Endothelial cell of umbilical vein (primary cell): ENCODE data around the gene PGF. TPM values are rescaled to one million over a fixed set of nuclear protein-coding genes. Genes with fewer than 3 reads are reported as not detected.
A peak's percentile ranks its signal among the peaks of the same experiment; 100 is the strongest.

Experiments used
- BruUV-seq: library from RNA; stranded (reverse); fragments of 400-500 nt; replicated peaks from 2 replicates; lab custom pipeline; 2021; lab: Mats Ljungman, UMichigan
- CTCF ChIA-PET: fragments of 300-600, 350-600 bp; sonication (Branson Sonifier 250); formaldehyde crosslinking; loops from one replicate; lab custom pipeline; 2021; ENCODE audit warnings: antibody characterized with exemption, inconsistent platforms; lab: Charles Lee
- POLR2A ChIA-PET: fragments of 300-600, 350-600 bp; sonication (Branson Sonifier 250); formaldehyde crosslinking; loops from one replicate; lab custom pipeline; 2021; ENCODE audit warnings: antibody characterized with exemption, inconsistent platforms; lab: Charles Lee
- DNase-seq: peaks from one replicate; pipeline ENCODE4 v3.0.0-alpha.2; 2011; ENCODE audit warnings: low read depth, low spot score
- FAIRE-seq: peaks from 2 replicates; lab custom pipeline; 2011; peaks lifted over from hg19 to GRCh38; lab: Jason Lieb, UNC
- H2AFZ ChIP-seq: 2 replicates; pipeline ENCODE4 v1.6.0; 2012; ENCODE audit warnings: low read depth, low read length, control low read depth, inconsistent platforms
- H3K27ac ChIP-seq: 2 replicates; pipeline ENCODE4 v1.5.1; 2011; ENCODE audit warnings: low read depth, mild to moderate bottlenecking, control low read depth, low read length, moderate library complexity; ENCODE audit not compliant: insufficient read depth
- H3K27me3 ChIP-seq, 2 experiments: 2 replicates each; pipeline versions ENCODE4 v1.6.0 to v1.6.1; 2011; ENCODE audit warnings: low read length in 2 of 2, mixed read lengths in 1 of 2; ENCODE audit not compliant: control insufficient read depth in 2 of 2, insufficient read depth in 2 of 2
- H3K36me3 ChIP-seq, 2 experiments: 2 replicates in 1 of 2; 3 replicates in 1 of 2; pipeline ENCODE4 v1.5.1; 2011; ENCODE audit warnings: low read length in 2 of 2, mild to moderate bottlenecking in 1 of 2, moderate library complexity in 1 of 2; ENCODE audit not compliant: control insufficient read depth in 2 of 2, insufficient read depth in 2 of 2; ENCODE audit errors: extremely low read depth in 1 of 2
- H3K4me1 ChIP-seq: 3 replicates; pipeline ENCODE4 v1.5.1; 2011; ENCODE audit warnings: mild to moderate bottlenecking, low read length; ENCODE audit not compliant: control insufficient read depth, insufficient read depth; ENCODE audit errors: extremely low read depth
- H3K4me2 ChIP-seq: 2 replicates; pipeline ENCODE4 v1.6.1; 2011; ENCODE audit warnings: low read length, control low read depth, mixed read lengths; ENCODE audit not compliant: insufficient read depth
- H3K4me3 ChIP-seq, 3 experiments: fragments of 200-600 bp in 1 of 3; sonication (generic), shearing (Covaris generic) in 1 of 3; replicated peaks in 1 of 3; 2 replicates each; pipeline ENCODE4 v1.5.1; 2011 to 2016; ENCODE audit warnings: control low read depth in 3 of 3, low read length in 3 of 3, mild to moderate bottlenecking in 2 of 3, inconsistent platforms in 1 of 3, low read depth in 1 of 3, moderate library complexity in 1 of 3; ENCODE audit not compliant: insufficient read depth in 1 of 3
- H3K79me2 ChIP-seq: 2 replicates; pipeline ENCODE4 v1.6.0; 2012; ENCODE audit warnings: low read length, inconsistent platforms; ENCODE audit not compliant: control insufficient read depth, insufficient read depth
- H3K9ac ChIP-seq: replicated peaks from 2 replicates; pipeline ENCODE3; 2011; ENCODE audit warnings: low read length, control low read depth; ENCODE audit not compliant: insufficient read depth; ENCODE audit errors: extremely low read depth
- H3K9me1 ChIP-seq: replicated peaks from 3 replicates; pipeline ENCODE4 v1.6.0; 2011; ENCODE audit warnings: mild to moderate bottlenecking, low read length; ENCODE audit not compliant: control insufficient read depth, insufficient read depth; ENCODE audit errors: extremely low read depth
- H3K9me3 ChIP-seq: replicated peaks from 2 replicates; pipeline ENCODE4 v1.5.1; 2012; ENCODE audit warnings: low read length, inconsistent platforms; ENCODE audit not compliant: control insufficient read depth, insufficient read depth
- H4K20me1 ChIP-seq: replicated peaks from 2 replicates; pipeline ENCODE3; 2011; ENCODE audit warnings: mild to moderate bottlenecking, low read length; ENCODE audit not compliant: control insufficient read depth, insufficient read depth; ENCODE audit errors: extremely low read depth
- CTCF ChIP-seq, 2 donors: IDR thresholded peaks; 1 replicate in 1 of 2; 2 replicates in 1 of 2; pipeline ENCODE4 v1.5.1; 2011; ENCODE audit warnings: low read length in 2 of 2, mild to moderate bottlenecking in 2 of 2, moderate library complexity in 2 of 2, control low read depth in 1 of 2, inconsistent platforms in 1 of 2, low read depth in 1 of 2; ENCODE audit not compliant: insufficient read depth in 1 of 2; ENCODE audit errors: extremely low read depth in 1 of 2
- EZH2 ChIP-seq: IDR thresholded peaks from 2 replicates; pipeline ENCODE4 v1.6.1; 2012; ENCODE audit warnings: borderline replicate concordance, low read depth, mild to moderate bottlenecking, moderate library complexity, low read length, inconsistent platforms; ENCODE audit not compliant: severe bottlenecking
- FOS ChIP-seq: IDR thresholded peaks from 2 replicates; pipeline ENCODE4 v1.6.1; 2011; ENCODE audit warnings: mild to moderate bottlenecking, low read length, moderate library complexity, borderline replicate concordance; ENCODE audit not compliant: insufficient read depth
- GATA2 ChIP-seq: IDR thresholded peaks from 2 replicates; pipeline ENCODE4 v1.7.0; 2011; ENCODE audit warnings: low read depth, mild to moderate bottlenecking, moderate library complexity, mixed read lengths, low read length; ENCODE audit not compliant: insufficient read length, insufficient read depth
- JUN ChIP-seq: IDR thresholded peaks from 2 replicates; pipeline ENCODE4 v1.6.1; 2011; ENCODE audit warnings: borderline replicate concordance, low read depth; ENCODE audit not compliant: insufficient read length, insufficient read depth
- MAX ChIP-seq: IDR thresholded peaks from 2 replicates; pipeline ENCODE4 v1.6.1; 2011; ENCODE audit not compliant: insufficient read depth, insufficient read length
- MYC ChIP-seq: IDR thresholded peaks from one replicate; pipeline ENCODE4 v1.6.1; 2011; ENCODE audit warnings: mild to moderate bottlenecking, low read depth, low read length
- POLR2A ChIP-seq: IDR thresholded peaks from 2 replicates; pipeline ENCODE4 v1.6.1; 2012; ENCODE audit warnings: low read depth, mild to moderate bottlenecking, control low read depth, low read length
- POLR2AphosphoS5 ChIP-seq: IDR thresholded peaks from 2 replicates; pipeline ENCODE4 v1.6.1; 2012; ENCODE audit warnings: low read depth, mild to moderate bottlenecking, control low read depth, low read length, moderate library complexity; ENCODE audit not compliant: insufficient read depth
- dilution Hi-C: fragments of 300-500 bp; cut with MboI; formaldehyde crosslinking; loops from one replicate; pipeline ENCODE4 v1.15.0; 2019; ENCODE audit warnings: low sequenced_read_pairs; ENCODE audit not compliant: extremely low pct_ligation_motif_present
- intact Hi-C: fragments of 100-400 bp; cut with micrococcal nuclease; formaldehyde crosslinking; loops from one replicate; pipeline ENCODE4 v1.10.0; 2022
- polyA plus RNA-seq, 4 experiments: library from polyadenylated mRNA; depleted of rRNA in 3 of 4; stranded (reverse) in 3 of 4; unstranded in 1 of 4; fragments of >200 nt; gene quantifications; 2 replicates each; pipeline versions ENCODE4 v1.2.1 to v1.2.3, GENCODE V29; 2011 to 2012; ENCODE audit warnings: missing spikeins in 1 of 4
- total RNA-seq: library from RNA; stranded (reverse); gene quantifications from 2 replicates; pipeline ENCODE4 v1.2.3, GENCODE V29; 2021

The PGF gene
- total and polyA plus RNA-seq, 2 donors (not counting 3 experiments of a cell fraction or from before 2014, with no cell fraction given): 89.0 to 206 TPM

- no peak overlapping the region for H3K4me2 ChIP-seq
- peaks cover 38% of the 10 kb centered on the region for H3K4me1 ChIP-seq
- no peak for TF ChIP-seq POLR2A
- TF ChIP-seq CTCF (IDR thresholded peaks at IDR 0.05; ENCODE audit: extremely low read depth in 1 of 2, insufficient read depth in 1 of 2, low read depth in 1 of 2, low read length in 2 of 2): no peak
- TF ChIP-seq JUN: no peak
- no peak for TF ChIP-seq GATA2
- peak; percentile 30 for TF ChIP-seq POLR2AphosphoS5
- TF ChIP-seq MAX: no peak
- TF ChIP-seq FOS: no peak
- TF ChIP-seq EZH2: no peak
- TF ChIP-seq MYC: no peak
- dilution Hi-C loops (no loop called here), intact Hi-C loops (loop anchor here (2.0 kb wide), 2 partner anchors 55 to 121 kb away; partner anchors contain the start of genes EIF2B2 and ZC2HC1C)
- H3K9me1 ChIP-seq: no peaks in the 10 kb centered on the region
- H2AFZ ChIP-seq: no peak overlapping the region
- FAIRE-seq (no peak), DNase-seq (no peak)
- H4K20me1 ChIP-seq: no peaks in the 10 kb centered on the region
- H3K9me3 ChIP-seq: no peaks in the 10 kb centered on the region
- no TSS peak for BruUV-seq
- no peak overlapping the region for H3K27ac ChIP-seq
- POLR2A ChIA-PET: no interaction called here
- no peaks in the 10 kb centered on the region for H3K27me3 ChIP-seq
- no peak overlapping the region for H3K9ac ChIP-seq
- peaks cover 32% of the 10 kb centered on the region for H3K79me2 ChIP-seq
- H3K36me3 ChIP-seq: peaks cover 30 to 55% of the 10 kb centered on the region in 2 experiments
- no peak overlapping the region for H3K4me3 ChIP-seq
- CTCF ChIA-PET: interaction anchor here (1.0 to 5.0 kb wide), 7 partner anchors 12 to 140 kb away, joined by 3 to 73 read pairs (median 3); partner anchors contain the start of gene EIF2B2
These were observed 7.8 kb downstream of the PGF start for GRCh38 chr14:74947353-74948227.
